Activated naive CD8-positive, alpha-beta T cell (primary cell): Measurements from ENCODE around the gene ZNF609.
"Not testable (repeated sequence)": the region's sequence is repeated elsewhere in the genome, so short reads cannot be mapped to it uniquely, and the experiment has no call there.

Experiments
- H3K27ac Mint-ChIP-seq: one replicate; pipeline ENCODE4 v1.8.0; 2021; ENCODE audit warnings: mixed read lengths
- H3K27me3 Mint-ChIP-seq: one replicate; pipeline ENCODE4 v1.8.0; 2021; ENCODE audit warnings: mixed read lengths
- H3K36me3 Mint-ChIP-seq: one replicate; pipeline ENCODE4 v1.8.0; 2021; ENCODE audit warnings: mixed read lengths
- H3K4me1 Mint-ChIP-seq: one replicate; pipeline ENCODE4 v1.8.0; 2021; ENCODE audit warnings: low read depth, mixed read lengths
- H3K4me3 Mint-ChIP-seq: one replicate; pipeline ENCODE4 v1.8.0; 2021; ENCODE audit warnings: mild to moderate bottlenecking, mixed read lengths
- H3K9me3 Mint-ChIP-seq: one replicate; pipeline ENCODE4 v1.8.0; 2021; ENCODE audit warnings: low read depth, mixed read lengths

Gene ZNF609

DNA sequence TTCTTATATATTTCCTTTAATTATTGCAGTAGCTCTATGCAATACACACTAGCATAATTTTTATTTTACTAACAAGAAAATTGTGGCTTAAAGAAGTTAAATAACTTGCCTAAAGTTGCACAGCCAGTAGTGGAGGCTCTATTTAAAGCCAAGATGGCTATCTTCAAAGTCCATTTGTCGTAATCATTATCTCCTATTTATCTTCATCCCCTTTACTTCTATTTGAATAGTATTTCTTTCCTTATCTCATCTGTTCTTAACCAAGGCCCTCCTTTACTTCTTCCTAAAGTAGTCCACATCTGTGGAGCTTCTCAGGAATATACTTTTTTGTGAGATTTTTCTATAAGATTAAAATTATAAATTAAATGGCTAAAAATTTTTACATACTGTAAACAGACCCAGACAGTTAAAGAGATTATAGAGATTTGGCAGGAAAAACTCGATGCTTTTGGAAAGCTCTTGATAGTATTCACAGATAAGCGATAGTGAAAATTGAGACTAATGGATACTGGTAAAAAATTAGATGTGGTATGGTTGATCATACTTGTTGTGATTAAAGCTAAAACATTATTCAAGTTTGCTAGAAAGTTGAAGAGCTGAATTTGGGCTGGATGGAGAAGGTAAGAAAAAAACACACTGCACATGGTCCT lies 129.2 kb downstream of the ZNF609 start:
- Mint-ChIP-seq H3K9me3 (no peaks in the 10 kb centered on the region), H3K4me3 (no peak overlapping the region), H3K27me3 (no peaks in the 10 kb centered on the region), H3K27ac (peak overlapping the region; percentile 34), H3K4me1 (peaks cover 52% of the 10 kb centered on the region), H3K36me3 (no peaks in the 10 kb centered on the region)

- H3K27ac Mint-ChIP-seq, H3K36me3 Mint-ChIP-seq, H3K27me3 Mint-ChIP-seq, H3K4me3 Mint-ChIP-seq, H3K9me3 Mint-ChIP-seq: not testable (repeated sequence)
- H3K4me1 Mint-ChIP-seq = peaks cover 50% of the 10 kb centered on the region
Observed at GRCh38 chr15:64592845-64593244, 132.5 kb downstream of the ZNF609 start.

GRCh38 chr15:64596701-64597476 lies 136.5 kb downstream of the ZNF609 start:
- Mint-ChIP-seq H3K4me3 (peak overlapping the region; percentile 78), H3K9me3 (no peaks in the 10 kb centered on the region), H3K27ac (peak overlapping the region; percentile 88), H3K4me1 (peaks cover 61% of the 10 kb centered on the region), H3K27me3 (no peaks in the 10 kb centered on the region), H3K36me3 (no peaks in the 10 kb centered on the region)

- Mint-ChIP-seq H3K27ac (peak overlapping the region; percentile 88), H3K9me3 (no peaks in the 10 kb centered on the region), H3K27me3 (no peaks in the 10 kb centered on the region), H3K4me3 (peak overlapping the region; percentile 78), H3K36me3 (no peaks in the 10 kb centered on the region), H3K4me1 (peaks cover 67% of the 10 kb centered on the region)
Observed at GRCh38 chr15:64597477-64597822, 137.1 kb downstream of the ZNF609 start.

DNA sequence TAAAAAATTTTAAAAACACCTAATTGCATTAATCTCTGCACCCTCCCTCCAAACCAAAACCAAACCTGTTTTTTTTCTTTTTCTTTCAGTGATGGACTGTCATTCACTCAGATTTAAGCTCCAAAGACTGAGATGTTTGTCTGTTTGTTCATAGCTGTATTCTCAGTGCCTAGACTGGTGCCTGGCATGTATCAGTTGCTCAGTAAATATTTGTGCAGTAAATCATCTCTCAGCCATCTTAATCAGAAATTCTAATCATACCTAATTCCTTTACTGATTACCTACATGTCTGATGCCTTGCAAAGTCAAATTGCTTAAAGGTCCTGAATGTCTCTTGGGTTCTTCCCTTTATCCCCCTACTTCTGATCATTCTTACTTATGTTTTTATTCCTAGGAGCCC lies 138.8 kb downstream of the ZNF609 start:
- Mint-ChIP-seq H3K4me3 (no peak overlapping the region), H3K27ac (peak overlapping the region; percentile 79), H3K4me1 (peaks cover 72% of the 10 kb centered on the region), H3K36me3 (no peaks in the 10 kb centered on the region), H3K27me3 (no peaks in the 10 kb centered on the region), H3K9me3 (no peaks in the 10 kb centered on the region)

GRCh38 chr15:64599716-64600115 lies 139.3 kb downstream of the ZNF609 start:
- peaks cover 73% of the 10 kb centered on the region for H3K4me1 Mint-ChIP-seq
- H3K27ac Mint-ChIP-seq = peak overlapping the region; percentile 79
- H3K9me3 Mint-ChIP-seq = no peaks in the 10 kb centered on the region
- no peaks in the 10 kb centered on the region for H3K27me3 Mint-ChIP-seq
- H3K36me3 Mint-ChIP-seq = no peaks in the 10 kb centered on the region
- H3K4me3 Mint-ChIP-seq = no peak overlapping the region

- H3K27me3 Mint-ChIP-seq = no peaks in the 10 kb centered on the region
- H3K36me3 Mint-ChIP-seq = no peaks in the 10 kb centered on the region
- no peak overlapping the region for H3K4me3 Mint-ChIP-seq
- no peaks in the 10 kb centered on the region for H3K9me3 Mint-ChIP-seq
- peaks cover 76% of the 10 kb centered on the region for H3K4me1 Mint-ChIP-seq
- peak overlapping the region; percentile 58 for H3K27ac Mint-ChIP-seq
Observed at GRCh38 chr15:64600794-64601193, 140.4 kb downstream of the ZNF609 start.

GRCh38 chr15:64604319-64604718 lies 143.9 kb downstream of the ZNF609 start:
- Mint-ChIP-seq H3K9me3 (no peaks in the 10 kb centered on the region), H3K27me3 (no peaks in the 10 kb centered on the region), H3K4me3 (no peak overlapping the region), H3K36me3 (no peaks in the 10 kb centered on the region), H3K27ac (peak overlapping the region; percentile 84), H3K4me1 (peaks cover 55% of the 10 kb centered on the region)

DNA sequence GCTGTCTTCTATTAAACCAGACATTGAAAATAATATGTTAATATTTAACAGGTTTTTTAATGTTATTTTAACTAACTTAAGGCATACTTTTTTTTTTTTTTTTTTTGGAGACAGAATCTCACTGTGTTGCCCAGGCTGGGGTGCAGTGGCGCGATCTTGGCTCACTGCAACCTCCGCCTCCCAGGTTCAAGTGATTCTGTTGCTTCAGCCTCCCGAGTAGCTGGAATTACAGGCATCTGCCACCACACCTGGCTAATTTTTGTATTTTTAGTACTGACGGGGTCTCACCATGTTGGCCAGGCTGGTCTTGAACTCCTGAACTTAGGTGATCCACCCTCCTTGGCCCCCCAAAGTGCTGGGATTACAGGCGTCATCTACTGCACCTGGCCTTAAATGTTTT lies 147.0 kb downstream of the ZNF609 start:
- not testable (repeated sequence) for H3K27me3 Mint-ChIP-seq, H3K4me3 Mint-ChIP-seq, H3K27ac Mint-ChIP-seq, H3K9me3 Mint-ChIP-seq, H3K36me3 Mint-ChIP-seq
- H3K4me1 Mint-ChIP-seq = peaks cover 49% of the 10 kb centered on the region

DNA sequence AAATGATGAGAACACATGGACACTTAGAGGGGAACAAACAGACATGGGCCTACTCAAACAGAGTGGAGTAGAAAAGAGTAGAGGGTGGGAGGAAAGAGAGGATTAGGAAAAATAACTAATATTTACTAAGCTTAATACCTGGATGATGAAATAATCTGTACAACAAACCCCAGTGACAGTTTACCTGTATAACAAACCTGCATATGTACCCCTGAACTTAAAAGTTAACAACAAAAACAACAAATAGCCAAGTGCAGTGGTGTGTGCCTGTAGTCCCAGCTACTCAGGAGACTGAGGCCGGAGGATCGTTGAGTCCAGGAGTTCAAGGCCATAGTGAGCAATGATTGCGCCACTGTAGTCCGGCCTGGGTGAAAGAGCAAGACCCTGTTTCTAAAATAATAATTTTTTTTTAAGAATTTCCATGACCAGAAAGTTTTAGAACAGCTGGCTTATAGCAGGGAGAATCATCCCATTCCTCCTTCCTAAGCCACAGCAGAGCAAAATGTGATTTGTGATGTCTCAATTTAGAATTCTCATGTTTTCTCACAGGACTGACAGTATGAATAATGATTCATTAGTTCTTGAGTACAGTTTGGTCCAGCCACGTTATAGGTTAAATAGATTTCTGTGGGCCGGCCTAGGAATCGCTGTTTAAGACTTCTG lies 150.0 kb downstream of the ZNF609 start:
- H3K9me3 Mint-ChIP-seq = no peaks in the 10 kb centered on the region
- H3K27ac Mint-ChIP-seq = peak overlapping the region; percentile 70
- H3K27me3 Mint-ChIP-seq = no peaks in the 10 kb centered on the region
- H3K4me1 Mint-ChIP-seq = peaks cover 40% of the 10 kb centered on the region
- H3K4me3 Mint-ChIP-seq = no peak overlapping the region
- no peaks in the 10 kb centered on the region for H3K36me3 Mint-ChIP-seq

GRCh38 chr15:64611085-64611725 lies 150.8 kb downstream of the ZNF609 start:
- Mint-ChIP-seq H3K4me3 (no peak overlapping the region), H3K27me3 (no peaks in the 10 kb centered on the region), H3K36me3 (no peaks in the 10 kb centered on the region), H3K4me1 (peaks cover 47% of the 10 kb centered on the region), H3K9me3 (no peaks in the 10 kb centered on the region), H3K27ac (peak overlapping the region; percentile 16)

DNA sequence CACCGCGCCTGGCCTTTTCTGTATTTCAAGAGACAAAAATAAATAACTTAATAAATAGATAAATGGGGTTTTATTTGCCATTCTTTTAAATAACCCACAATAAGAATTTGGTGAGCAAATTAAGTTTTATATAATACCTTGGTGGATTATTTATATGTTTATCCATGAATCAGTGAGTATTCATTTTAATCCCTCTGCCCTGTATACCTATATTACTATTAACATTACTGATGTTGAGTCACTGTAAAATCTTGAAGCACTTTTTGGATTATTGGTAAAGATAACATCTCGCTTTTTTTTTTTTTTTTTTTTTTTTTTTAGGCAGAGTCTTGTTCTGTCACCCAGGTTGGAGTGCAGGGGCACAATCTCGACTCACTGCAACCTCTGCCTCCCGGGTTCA lies 154.1 kb downstream of the ZNF609 start:
- no peak overlapping the region for H3K27ac Mint-ChIP-seq
- no peaks in the 10 kb centered on the region for H3K36me3 Mint-ChIP-seq
- no peak overlapping the region for H3K4me3 Mint-ChIP-seq
- H3K9me3 Mint-ChIP-seq = no peaks in the 10 kb centered on the region
- peaks cover 57% of the 10 kb centered on the region for H3K4me1 Mint-ChIP-seq
- no peaks in the 10 kb centered on the region for H3K27me3 Mint-ChIP-seq

DNA sequence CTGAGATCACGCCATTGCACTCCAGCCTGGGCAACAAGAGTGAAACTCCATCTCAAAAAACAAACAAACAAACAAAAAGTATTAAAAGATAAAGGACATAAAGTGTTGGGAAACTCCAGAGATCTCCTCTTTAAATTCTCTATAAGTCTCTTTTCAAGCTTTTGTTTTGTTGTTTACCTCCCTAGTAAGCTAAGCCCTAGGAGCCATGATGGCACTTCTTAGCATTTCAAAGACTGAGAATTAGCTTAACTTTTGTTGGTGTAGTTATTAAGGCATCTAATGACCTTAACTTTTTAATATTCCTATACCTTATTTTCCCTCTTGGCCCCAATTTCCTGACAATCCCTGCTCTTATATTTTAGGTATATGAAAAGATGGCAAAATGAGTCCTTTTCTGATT lies 157.3 kb downstream of the ZNF609 start:
- Mint-ChIP-seq H3K27me3 (no peaks in the 10 kb centered on the region), H3K9me3 (no peaks in the 10 kb centered on the region), H3K4me1 (peaks cover 72% of the 10 kb centered on the region), H3K4me3 (no peak overlapping the region), H3K36me3 (peaks cover 2% of the 10 kb centered on the region), H3K27ac (no peak overlapping the region)

DNA sequence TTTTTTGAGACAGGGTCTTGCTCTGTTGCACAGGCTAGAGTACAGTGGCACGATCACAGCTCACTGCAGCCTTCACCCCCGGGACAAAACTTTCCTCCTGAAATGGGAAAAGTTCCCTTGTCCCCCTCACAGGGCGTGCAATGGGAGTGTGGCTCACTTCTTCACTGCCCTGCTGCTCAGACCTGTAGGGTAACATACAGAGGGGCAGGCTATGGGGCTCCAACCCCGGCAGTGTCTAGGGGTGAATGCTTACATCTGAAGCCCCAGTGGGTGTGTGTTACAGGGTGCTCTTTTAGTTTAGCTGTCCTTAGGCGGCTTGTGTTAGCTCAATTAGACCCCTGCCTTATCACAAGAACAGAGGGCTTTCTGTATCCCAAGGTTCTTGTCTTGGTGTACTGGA lies 157.8 kb downstream of the ZNF609 start:
- Mint-ChIP-seq H3K27ac (no peak overlapping the region), H3K4me3 (no peak overlapping the region), H3K27me3 (no peaks in the 10 kb centered on the region), H3K9me3 (no peaks in the 10 kb centered on the region), H3K4me1 (peaks cover 74% of the 10 kb centered on the region), H3K36me3 (peaks cover 2% of the 10 kb centered on the region)

- no peak overlapping the region for H3K27ac Mint-ChIP-seq
- no peaks in the 10 kb centered on the region for H3K27me3 Mint-ChIP-seq
- no peak overlapping the region for H3K4me3 Mint-ChIP-seq
- peaks cover 77% of the 10 kb centered on the region for H3K4me1 Mint-ChIP-seq
- peaks cover 4% of the 10 kb centered on the region for H3K36me3 Mint-ChIP-seq
- no peaks in the 10 kb centered on the region for H3K9me3 Mint-ChIP-seq
Observed at GRCh38 chr15:64618540-64618939, 158.2 kb downstream of the ZNF609 start.
